ENCODE data around the gene ABCC9.

ABCC9 gene

DNA sequence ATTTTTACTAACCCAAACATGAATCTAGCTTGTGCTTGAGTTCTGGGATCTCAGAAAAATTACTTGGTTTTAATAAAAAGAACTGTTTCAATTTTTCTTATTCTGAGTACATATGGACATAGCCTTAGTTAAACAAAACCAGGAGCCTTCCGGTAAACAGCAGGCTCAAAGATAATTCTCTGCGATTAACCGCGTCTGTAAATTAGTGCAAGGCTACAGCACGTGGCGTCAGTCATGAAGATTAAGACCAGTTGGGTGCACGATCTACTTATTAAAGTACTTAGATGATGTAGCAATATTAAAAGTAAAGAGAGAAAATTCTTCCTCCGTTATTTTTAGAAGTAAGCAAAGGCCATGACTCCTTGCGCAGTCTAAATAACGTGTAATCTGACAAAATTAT lies 167.4 kb downstream of the ABCC9 start:
- TF ChIP-seq, protein P1, sequence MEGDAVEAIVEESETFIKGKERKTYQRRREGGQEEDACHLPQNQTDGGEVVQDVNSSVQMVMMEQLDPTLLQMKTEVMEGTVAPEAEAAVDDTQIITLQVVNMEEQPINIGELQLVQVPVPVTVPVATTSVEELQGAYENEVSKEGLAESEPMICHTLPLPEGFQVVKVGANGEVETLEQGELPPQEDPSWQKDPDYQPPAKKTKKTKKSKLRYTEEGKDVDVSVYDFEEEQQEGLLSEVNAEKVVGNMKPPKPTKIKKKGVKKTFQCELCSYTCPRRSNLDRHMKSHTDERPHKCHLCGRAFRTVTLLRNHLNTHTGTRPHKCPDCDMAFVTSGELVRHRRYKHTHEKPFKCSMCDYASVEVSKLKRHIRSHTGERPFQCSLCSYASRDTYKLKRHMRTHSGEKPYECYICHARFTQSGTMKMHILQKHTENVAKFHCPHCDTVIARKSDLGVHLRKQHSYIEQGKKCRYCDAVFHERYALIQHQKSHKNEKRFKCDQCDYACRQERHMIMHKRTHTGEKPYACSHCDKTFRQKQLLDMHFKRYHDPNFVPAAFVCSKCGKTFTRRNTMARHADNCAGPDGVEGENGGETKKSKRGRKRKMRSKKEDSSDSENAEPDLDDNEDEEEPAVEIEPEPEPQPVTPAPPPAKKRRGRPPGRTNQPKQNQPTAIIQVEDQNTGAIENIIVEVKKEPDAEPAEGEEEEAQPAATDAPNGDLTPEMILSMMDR (IDR thresholded peaks at IDR 0.05): no peak

DNA sequence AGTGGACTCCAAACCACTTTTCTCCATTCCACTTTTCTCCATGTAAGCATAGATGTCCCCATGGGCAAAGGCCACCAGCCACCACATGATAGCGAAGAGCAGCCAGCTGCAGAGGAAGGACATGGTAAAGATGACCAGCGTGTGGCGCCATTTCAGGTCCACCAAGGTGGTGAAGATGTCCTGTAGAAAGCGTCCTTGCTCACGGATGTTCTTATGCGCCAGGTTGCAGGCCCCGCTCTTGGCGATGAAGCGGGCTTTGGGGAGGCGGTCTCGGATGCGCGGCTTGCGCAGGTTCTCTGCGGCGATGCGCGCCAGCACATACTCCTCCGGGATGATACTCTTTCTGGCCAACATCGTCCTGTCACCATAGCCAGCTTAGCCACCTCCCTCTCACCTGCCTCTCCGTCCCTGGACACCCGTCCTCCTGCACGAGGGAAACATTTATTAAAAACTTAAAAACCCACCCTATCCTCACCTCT lies 167.9 kb downstream of the ABCC9 start:
- TF ChIP-seq, protein P1 (IDR thresholded peaks at IDR 0.05): peak; percentile 20; the same call in 1 of the 2 replicates

DNA sequence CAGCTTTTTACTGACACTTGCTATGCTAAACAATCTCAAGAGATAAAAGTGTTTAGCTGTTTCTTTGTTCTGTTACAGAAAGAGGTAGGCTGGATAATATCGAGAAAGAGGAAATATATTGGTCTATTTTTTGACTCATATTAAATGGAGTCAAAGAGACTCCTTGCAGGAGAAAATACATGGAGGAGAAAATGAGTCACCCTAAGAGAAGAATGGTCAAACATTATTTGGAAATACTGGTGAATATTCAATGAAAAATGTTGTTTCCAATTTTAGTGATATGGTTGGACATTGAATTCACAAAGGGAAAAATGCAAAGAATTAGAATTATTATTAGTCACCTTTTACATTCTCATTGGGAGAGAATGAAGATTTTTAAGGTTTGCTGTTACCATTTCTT lies 169.9 kb downstream of the ABCC9 start:
- TF ChIP-seq, protein P1 (IDR thresholded peaks at IDR 0.05): no peak

DNA sequence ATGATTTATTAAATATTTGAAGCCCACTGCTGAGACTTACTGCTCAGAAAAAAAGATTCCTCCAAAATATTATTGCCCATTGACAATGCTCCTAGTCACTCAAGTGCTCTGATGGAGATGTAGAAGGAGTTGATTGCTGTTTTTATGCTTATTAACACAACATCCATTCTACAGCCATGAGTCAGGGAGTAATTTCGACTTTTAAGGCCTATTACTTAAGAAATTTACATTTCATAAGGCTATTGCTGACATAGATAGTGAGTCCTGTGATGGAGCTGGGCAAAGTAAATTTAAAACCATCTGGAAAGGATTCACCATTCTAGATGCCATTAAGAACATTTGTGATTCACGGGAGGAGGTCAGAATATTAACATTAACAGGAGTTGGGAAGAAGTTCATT lies 171.9 kb downstream of the ABCC9 start:
- TF ChIP-seq, protein P1 (IDR thresholded peaks at IDR 0.05): no peak

DNA sequence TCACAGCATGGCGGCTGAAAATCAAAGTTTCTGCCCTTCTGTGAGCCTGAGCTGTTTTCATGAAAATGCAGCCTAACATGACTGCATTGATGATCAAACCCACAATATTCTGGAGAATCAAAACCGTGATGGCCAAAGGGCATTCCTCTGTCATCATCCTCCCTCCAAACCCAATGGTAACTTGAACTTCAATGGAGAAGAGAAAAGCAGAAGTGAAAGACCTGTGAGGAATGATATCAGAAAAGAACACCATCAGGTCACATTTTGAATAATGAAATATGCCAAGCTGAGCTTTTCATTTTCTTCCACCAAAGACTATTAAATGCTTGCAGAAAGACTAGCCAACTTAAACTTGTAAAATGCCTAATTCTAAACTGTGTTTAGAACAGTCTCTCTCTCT lies 174.8 kb downstream of the ABCC9 start:
- TF ChIP-seq, protein P1 (IDR thresholded peaks at IDR 0.05): no peak

DNA sequence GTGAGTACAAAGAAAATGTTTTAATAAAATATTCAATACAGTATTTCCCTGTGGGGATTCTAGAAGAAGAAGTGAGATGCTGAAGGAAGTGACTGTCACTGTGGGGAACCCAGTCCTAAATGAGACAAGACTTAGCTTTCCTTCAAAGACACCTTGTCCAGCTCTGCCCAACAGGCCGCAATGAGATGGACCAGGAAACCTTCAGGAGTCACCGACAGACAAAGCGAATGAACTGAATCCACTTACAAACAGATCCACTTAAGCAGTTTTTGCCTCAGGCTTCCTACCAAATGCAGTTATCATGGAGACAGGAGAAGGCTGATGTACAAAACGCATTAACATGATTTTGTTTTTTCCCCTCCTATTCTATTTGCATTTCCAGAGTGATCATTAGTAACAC lies 176.3 kb downstream of the ABCC9 start:
- TF ChIP-seq, protein P1 (IDR thresholded peaks at IDR 0.05): no peak

DNA sequence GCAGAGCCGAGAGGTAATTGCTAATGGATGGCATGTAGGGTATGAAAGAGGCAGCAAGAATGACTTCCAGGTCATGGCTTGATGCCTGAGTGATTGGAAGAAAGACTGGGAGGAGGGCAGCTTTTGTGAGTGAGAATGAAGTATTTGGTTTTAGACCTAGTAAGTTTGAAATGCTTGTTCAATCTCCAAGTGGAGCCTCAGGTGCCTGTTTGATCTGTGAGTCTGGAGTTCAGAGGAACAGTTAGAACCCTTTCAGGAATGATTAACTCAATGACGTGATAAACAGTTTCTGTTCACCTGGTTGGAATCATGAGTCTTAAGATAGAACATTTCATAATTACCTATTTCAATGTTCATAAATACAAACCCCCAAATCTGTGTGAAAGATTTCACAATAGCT lies 177.2 kb downstream of the ABCC9 start:
- TF ChIP-seq, protein P1 (IDR thresholded peaks at IDR 0.05): no peak

DNA sequence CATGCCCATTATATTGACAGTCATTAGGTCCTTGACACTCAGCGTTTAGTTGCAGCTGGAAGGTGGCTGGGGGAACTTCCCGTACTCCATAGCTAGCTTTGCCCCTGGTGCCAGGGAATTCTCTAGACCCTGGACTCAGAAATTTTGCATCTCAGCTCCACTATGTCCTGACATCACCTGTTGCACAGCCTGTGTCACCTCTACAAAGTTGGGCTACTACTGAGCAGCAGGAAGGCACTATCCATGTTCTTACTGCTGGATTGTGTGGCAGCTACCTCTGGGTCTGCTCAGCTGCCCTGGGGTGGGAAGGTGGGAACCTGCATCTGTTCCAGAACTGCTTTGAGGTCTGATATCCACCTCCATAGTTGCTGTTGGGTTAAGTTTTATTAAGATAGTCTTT lies 177.7 kb downstream of the ABCC9 start:
- TF ChIP-seq, protein P1 (IDR thresholded peaks at IDR 0.05): no peak
